Keratinocyte (primary cell): ENCODE results near the gene VEGFB. TPM values are rescaled to one million over a fixed set of nuclear protein-coding genes. Genes with fewer than 3 reads are reported as not detected.

ENCODE experiments used
- DNase-seq: peaks from one replicate; pipeline ENCODE4 v3.0.0-alpha.2; 2011; ENCODE audit warnings: low read depth, missing footprints, low spot score
- FAIRE-seq: peaks from 2 replicates; lab custom pipeline; 2011; peaks lifted over from hg19 to GRCh38; lab: Jason Lieb, UNC
- H2AFZ ChIP-seq: 2 replicates; pipeline ENCODE4 v1.6.0; 2012; ENCODE audit warnings: low read length, control low read depth, inconsistent platforms; ENCODE audit not compliant: control insufficient read depth
- H3K27ac ChIP-seq: 2 replicates; pipeline ENCODE4 v1.5.1; 2011; ENCODE audit warnings: low read length; ENCODE audit not compliant: control insufficient read depth, insufficient read depth
- H3K27me3 ChIP-seq: 3 replicates; pipeline ENCODE4 v1.6.0; 2011; ENCODE audit warnings: low read length; ENCODE audit not compliant: control insufficient read depth, insufficient read depth; ENCODE audit errors: extremely low read depth
- H3K36me3 ChIP-seq, 2 experiments: 2 replicates in 1 of 2; 3 replicates in 1 of 2; pipeline ENCODE4 v1.5.1; 2011; ENCODE audit warnings: low read length in 2 of 2, mild to moderate bottlenecking in 1 of 2; ENCODE audit not compliant: control insufficient read depth in 2 of 2, insufficient read depth in 2 of 2; ENCODE audit errors: extremely low read depth in 1 of 2
- H3K4me1 ChIP-seq: 3 replicates; pipeline ENCODE4 v1.5.1; 2011; ENCODE audit warnings: low read length; ENCODE audit not compliant: control insufficient read depth, insufficient read depth; ENCODE audit errors: extremely low read depth
- H3K4me2 ChIP-seq: 3 replicates; pipeline ENCODE4 v1.6.0; 2011; ENCODE audit warnings: low read depth, low read length; ENCODE audit not compliant: control insufficient read depth, insufficient read depth; ENCODE audit errors: extremely low read depth
- H3K4me3 ChIP-seq, 3 experiments: fragments of 200-600 bp in 1 of 3; sonication (generic) in 1 of 3; 2 replicates in 2 of 3; 3 replicates in 1 of 3; pipeline ENCODE4 v1.5.1; 2011 to 2016; ENCODE audit warnings: low read length in 3 of 3, mild to moderate bottlenecking in 3 of 3, control low read depth in 2 of 3, inconsistent platforms in 1 of 3, low read depth in 1 of 3, mixed read lengths in 1 of 3, mixed run types in 1 of 3, moderate library complexity in 1 of 3; ENCODE audit not compliant: control insufficient read depth in 2 of 3, insufficient read depth in 2 of 3; ENCODE audit errors: extremely low read depth in 1 of 3
- H3K79me2 ChIP-seq: 2 replicates; pipeline ENCODE4 v1.6.0; 2012; ENCODE audit warnings: low read length; ENCODE audit not compliant: control insufficient read depth, insufficient read depth
- H3K9ac ChIP-seq: 3 replicates; pipeline ENCODE4 v1.6.0; 2011; ENCODE audit warnings: low read length; ENCODE audit not compliant: control insufficient read depth, insufficient read depth; ENCODE audit errors: extremely low read depth
- H3K9me1 ChIP-seq: 3 replicates; pipeline ENCODE4 v1.6.0; 2011; ENCODE audit warnings: low read length; ENCODE audit not compliant: control insufficient read depth, insufficient read depth; ENCODE audit errors: extremely low read depth
- H3K9me3 ChIP-seq: 2 replicates; pipeline ENCODE4 v1.5.1; 2012; ENCODE audit warnings: low read depth, low read length; ENCODE audit not compliant: control insufficient read depth
- H4K20me1 ChIP-seq: 3 replicates; pipeline ENCODE4 v1.6.0; 2011; ENCODE audit warnings: low read length; ENCODE audit not compliant: control insufficient read depth, insufficient read depth; ENCODE audit errors: extremely low read depth
- EZH2 ChIP-seq: IDR thresholded peaks from one replicate; pipeline ENCODE4 v1.6.1; 2012; ENCODE audit warnings: inconsistent platforms, mild to moderate bottlenecking, low read length, moderate library complexity
- dilution Hi-C: fragments of 300-500 bp; cut with MboI; formaldehyde crosslinking; loops from one replicate; pipeline ENCODE4 v1.7.0; 2020; ENCODE audit warnings: low sequenced_read_pairs; ENCODE audit not compliant: extremely low pct_ligation_motif_present
- polyA plus RNA-seq, 5 experiments: library from polyadenylated mRNA; depleted of rRNA in 3 of 5; stranded (reverse) in 3 of 5; stranded (forward) in 1 of 5; unstranded in 1 of 5; fragments of >200 nt; gene quantifications; 1 replicate in 1 of 5; 2 replicates in 3 of 5; 3 replicates in 1 of 5; pipeline versions ENCODE4 v1.2.1 to v1.2.3, GENCODE V29; 2011 to 2012; ENCODE audit warnings: missing spikeins in 2 of 5, low read depth in 1 of 5, low replicate concordance in 1 of 5
- TF ChIP-seq, protein P1 (sequence below), 3 experiments: IDR thresholded peaks in 1 of 3; conservative IDR thresholded peaks in 1 of 3; optimal IDR thresholded peaks in 1 of 3; 2 replicates in 2 of 3; 3 replicates in 1 of 3; pipeline versions ENCODE3 to v1.5.1; 2011; ENCODE audit warnings: low read length in 3 of 3, mild to moderate bottlenecking in 3 of 3, moderate library complexity in 2 of 3, control low read depth in 1 of 3, inconsistent platforms in 1 of 3; ENCODE audit not compliant: insufficient read depth in 2 of 3; ENCODE audit errors: extremely low read depth in 1 of 3

VEGFB gene
- polyA plus RNA-seq, 1 donor (not counting 4 experiments of a cell fraction or from before 2014, with no cell fraction given): 10.0 TPM

DNA sequence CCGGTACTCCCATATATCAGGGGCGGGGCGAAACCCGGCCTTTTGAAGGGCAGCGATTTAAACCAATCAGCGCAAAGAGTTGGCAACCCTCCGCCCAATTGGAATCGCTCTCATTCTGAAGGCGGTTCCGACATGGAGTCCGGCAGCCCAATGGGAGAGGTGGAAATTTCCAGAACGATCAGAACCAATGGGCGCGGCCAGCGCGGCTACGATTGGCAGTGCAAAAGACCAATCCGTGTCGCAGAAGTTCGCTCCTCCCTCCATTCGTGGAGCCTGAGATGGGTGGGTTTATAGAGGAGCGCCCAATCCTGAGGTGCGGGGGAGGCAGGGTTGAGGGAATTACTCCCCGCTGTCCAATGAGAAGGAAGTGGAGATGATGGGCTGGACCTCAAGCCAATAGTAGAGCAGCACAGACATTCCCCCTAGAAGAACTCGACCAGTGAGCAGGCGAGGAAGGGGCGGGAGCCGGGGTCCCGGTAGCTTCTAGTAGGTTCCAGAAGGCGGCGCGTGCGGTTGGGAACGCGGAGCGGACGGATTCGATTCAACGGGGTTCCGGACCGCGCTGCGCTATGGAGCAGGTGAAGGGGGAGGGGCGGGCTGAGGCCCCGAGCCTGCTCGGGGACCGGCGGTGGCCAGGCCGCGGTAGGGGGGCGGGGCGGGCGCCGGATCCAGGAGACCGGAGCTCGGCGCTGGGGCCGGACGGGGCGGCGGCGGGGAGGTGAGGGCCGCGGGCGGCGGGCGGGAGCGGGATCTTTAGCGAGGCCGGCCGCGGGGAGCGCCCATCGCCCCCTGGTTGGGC is 48.5 kb upstream of the VEGFB start, which contains the start of gene STIP1:
STIP1 (plus strand) TSS at position 479 of the 799 bp plus-strand sequence; CDS start at position 570, 91 bp downstream.
- Histone ChIP-seq H3K9ac (peak within 1 kb of the TSS; percentile 78), H3K9me3 (no peaks in the 10 kb centered on the region), H3K4me1 (peaks cover 19% of the 10 kb centered on the region), H4K20me1 (peaks cover 7% of the 10 kb centered on the region), H3K27ac (peak within 1 kb of the TSS; percentile 69), H3K36me3 (peaks cover 0 to 12% of the 10 kb centered on the region in 2 experiments), H2AFZ (peak within 1 kb of the TSS; percentile 74), H3K4me2 (peak within 1 kb of the TSS; percentile 99), H3K4me3 (peak within 1 kb of the TSS; percentile 76 to 89 (median 88)), H3K79me2 (peaks cover 28% of the 10 kb centered on the region), H3K27me3 (no peaks in the 10 kb centered on the region), H3K9me1 (no peaks in the 10 kb centered on the region)
- dilution Hi-C loops: no loop called here
- DNase-seq (peak; percentile 99), FAIRE-seq (peak; percentile 63)
- TF ChIP-seq, protein P1, sequence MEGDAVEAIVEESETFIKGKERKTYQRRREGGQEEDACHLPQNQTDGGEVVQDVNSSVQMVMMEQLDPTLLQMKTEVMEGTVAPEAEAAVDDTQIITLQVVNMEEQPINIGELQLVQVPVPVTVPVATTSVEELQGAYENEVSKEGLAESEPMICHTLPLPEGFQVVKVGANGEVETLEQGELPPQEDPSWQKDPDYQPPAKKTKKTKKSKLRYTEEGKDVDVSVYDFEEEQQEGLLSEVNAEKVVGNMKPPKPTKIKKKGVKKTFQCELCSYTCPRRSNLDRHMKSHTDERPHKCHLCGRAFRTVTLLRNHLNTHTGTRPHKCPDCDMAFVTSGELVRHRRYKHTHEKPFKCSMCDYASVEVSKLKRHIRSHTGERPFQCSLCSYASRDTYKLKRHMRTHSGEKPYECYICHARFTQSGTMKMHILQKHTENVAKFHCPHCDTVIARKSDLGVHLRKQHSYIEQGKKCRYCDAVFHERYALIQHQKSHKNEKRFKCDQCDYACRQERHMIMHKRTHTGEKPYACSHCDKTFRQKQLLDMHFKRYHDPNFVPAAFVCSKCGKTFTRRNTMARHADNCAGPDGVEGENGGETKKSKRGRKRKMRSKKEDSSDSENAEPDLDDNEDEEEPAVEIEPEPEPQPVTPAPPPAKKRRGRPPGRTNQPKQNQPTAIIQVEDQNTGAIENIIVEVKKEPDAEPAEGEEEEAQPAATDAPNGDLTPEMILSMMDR (optimal IDR thresholded peaks at IDR 0.05 in 1 of 3, IDR thresholded peaks at IDR 0.05 in 1 of 3, conservative IDR thresholded peaks at IDR 0.05 in 1 of 3; ENCODE audit: extremely low read depth in 1 of 3, insufficient read depth in 2 of 3, low read length in 3 of 3): peak; percentile 26 to 57 (median 34)
- no peak for TF ChIP-seq EZH2

DNA sequence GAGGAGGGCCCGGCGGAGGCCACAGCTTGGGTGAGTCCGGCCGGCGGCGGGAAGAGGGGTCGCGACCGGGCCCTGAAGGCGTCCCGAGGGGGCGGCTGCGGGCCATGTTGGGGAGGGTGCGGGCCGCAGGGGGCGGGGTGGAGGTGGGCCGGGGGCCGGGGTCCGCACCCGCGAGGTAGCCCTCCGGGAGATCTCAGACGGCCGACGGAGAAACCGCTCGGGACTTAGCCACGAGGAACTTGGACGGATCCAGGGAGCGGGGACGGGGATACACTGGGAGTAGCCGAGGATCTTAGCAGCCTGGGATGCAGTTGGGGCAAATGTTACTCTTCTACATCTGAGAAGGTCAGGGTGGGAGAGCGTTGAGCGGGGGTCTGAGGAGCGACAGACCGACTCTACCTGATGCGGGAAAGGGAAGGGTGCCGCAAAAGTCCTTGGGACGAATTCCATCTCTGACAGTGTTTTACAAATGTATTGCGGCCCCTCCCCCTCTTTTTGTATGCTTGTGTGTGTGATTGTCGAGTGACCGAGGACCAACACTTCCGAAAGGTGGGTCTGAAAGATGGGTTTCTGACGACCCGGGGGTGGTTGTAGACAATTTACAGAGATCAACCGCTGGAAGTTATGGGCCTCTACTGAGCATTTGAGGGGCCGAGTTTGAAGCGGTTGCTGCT is 47.8 kb upstream of the VEGFB start:
- dilution Hi-C loops: no loop called here
- Histone ChIP-seq H3K79me2 (peaks cover 35% of the 10 kb centered on the region), H3K27me3 (no peaks in the 10 kb centered on the region), H3K4me1 (peaks cover 13% of the 10 kb centered on the region), H3K4me2 (no peak overlapping the region), H3K36me3 (peaks cover 2 to 12% of the 10 kb centered on the region in 2 experiments), H2AFZ (no peak overlapping the region), H3K4me3 (no peak overlapping the region), H3K9me1 (no peaks in the 10 kb centered on the region), H3K27ac (peak overlapping the region; percentile 61), H4K20me1 (peaks cover 7% of the 10 kb centered on the region), H3K9ac (no peak overlapping the region), H3K9me3 (no peaks in the 10 kb centered on the region)
- no peak for TF ChIP-seq EZH2
- TF ChIP-seq, protein P1 (optimal IDR thresholded peaks at IDR 0.05 in 1 of 3, IDR thresholded peaks at IDR 0.05 in 1 of 3, conservative IDR thresholded peaks at IDR 0.05 in 1 of 3; ENCODE audit: extremely low read depth in 1 of 3, insufficient read depth in 2 of 3, low read length in 3 of 3): no peak
- no peak for FAIRE-seq
- no peak for DNase-seq
